MM.1S (cell line): ENCODE data around the gene PHLDB2.

Experiments used
- CTCF ChIP-seq: fragments of 300-600 bp; sonication (generic); IDR thresholded peaks from 2 replicates; pipeline ENCODE4 v1.5.1; 2016; ENCODE audit warnings: antibody characterized with exemption, low read length, mixed read lengths
- EZH2 ChIP-seq: fragments of 300-600 bp; sonication (generic); optimal IDR thresholded peaks from 2 replicates; pipeline ENCODE3; 2017; ENCODE audit warnings: low read depth, mild to moderate bottlenecking, antibody characterized with exemption, low read length, mixed read lengths
- EZH2phosphoT487 ChIP-seq: fragments of 300-600 bp; sonication (generic); IDR thresholded peaks from 2 replicates; pipeline ENCODE4 v1.6.1; 2018; ENCODE audit warnings: antibody characterized with exemption, low read length

GRCh38 chr3:111813441-111813840 lies 45.6 kb upstream of the PHLDB2 start:
- TF ChIP-seq CTCF (no peak), EZH2 (no peak), EZH2phosphoT487 (no peak)
